Measurements from ENCODE around the gene EGFR.

Gene EGFR

DNA sequence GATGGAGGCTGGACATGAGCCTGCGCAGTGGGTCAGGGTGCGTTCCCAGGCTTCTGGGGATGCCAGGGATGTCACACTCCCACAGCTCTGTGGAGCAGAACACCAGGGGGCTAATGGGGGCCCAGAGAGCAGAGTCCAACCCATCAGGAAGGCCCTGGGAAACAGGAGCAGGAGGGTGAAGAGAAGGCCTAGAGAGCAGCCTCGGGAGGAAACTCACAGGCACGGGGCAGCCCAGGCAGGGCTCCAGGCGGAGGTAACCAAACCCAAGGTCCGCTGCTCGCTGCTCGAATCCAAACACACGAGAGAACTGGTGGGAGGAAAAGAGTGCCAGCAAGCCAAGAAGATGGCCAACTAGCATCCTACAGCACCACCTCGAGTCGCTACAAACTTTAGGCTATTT is 215.6 kb downstream of the EGFR start:
- DNase-seq, result no peak

DNA sequence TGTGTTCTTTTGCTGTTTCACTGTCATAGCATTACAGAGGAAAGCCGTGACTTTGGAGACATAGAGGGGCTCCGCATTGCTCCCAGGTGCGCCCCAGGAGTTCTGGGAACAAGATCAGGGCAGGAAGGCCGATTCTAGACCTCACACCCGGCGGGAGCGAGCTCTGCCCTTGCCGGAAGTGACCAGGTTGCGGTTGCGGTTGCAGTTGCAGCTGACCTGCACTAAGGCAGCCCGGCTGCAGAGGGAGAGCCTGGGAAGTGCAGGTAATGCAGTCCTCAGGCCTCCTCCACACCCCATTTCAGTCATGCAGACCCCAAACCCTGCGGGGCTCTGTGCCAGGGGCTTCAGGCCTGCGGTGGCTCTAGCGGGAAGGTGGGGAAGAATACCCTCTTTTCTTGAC is 216.3 kb downstream of the EGFR start:
- DNase-seq, result no peak

DNA sequence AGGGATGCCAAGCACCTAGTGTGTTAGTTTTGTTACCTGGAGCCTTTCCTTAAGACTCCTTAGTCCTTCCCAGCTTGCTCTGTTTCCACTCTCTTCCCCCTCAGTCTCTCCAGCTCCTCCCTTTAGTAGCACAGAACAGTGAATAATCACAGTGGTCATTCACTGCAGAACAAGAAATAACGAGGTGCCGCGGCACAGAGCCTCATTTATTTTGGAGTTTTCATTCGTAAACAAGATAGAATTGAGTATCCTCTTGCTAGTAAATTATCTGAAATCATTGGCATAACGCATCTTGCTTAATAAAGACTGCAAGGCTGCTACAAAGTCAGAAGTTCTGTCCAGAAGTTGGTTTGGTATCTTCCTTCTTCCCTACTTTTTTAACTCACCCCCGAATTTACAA is 217.0 kb downstream of the EGFR start:
- DNase-seq, result no peak

DNA sequence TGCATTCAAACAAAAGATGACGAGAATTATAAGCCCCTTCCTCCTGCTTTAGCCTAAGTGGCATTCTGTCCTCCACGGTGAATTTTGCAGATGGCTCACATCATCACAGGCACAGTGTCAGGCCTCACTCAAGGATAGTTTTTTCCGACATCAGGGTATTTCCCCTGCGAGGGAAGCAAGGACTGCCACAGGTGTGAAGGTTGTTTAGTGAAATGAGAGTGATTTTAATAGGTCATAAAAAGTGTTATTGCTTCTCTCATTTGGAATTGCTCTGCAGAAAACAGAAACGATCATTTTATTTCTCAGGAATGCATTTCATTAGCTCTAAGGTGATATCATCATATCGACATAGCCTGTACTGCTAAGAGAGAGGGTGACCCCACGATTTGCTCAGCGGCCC is 217.7 kb downstream of the EGFR start:
- DNase-seq, result no peak

DNA sequence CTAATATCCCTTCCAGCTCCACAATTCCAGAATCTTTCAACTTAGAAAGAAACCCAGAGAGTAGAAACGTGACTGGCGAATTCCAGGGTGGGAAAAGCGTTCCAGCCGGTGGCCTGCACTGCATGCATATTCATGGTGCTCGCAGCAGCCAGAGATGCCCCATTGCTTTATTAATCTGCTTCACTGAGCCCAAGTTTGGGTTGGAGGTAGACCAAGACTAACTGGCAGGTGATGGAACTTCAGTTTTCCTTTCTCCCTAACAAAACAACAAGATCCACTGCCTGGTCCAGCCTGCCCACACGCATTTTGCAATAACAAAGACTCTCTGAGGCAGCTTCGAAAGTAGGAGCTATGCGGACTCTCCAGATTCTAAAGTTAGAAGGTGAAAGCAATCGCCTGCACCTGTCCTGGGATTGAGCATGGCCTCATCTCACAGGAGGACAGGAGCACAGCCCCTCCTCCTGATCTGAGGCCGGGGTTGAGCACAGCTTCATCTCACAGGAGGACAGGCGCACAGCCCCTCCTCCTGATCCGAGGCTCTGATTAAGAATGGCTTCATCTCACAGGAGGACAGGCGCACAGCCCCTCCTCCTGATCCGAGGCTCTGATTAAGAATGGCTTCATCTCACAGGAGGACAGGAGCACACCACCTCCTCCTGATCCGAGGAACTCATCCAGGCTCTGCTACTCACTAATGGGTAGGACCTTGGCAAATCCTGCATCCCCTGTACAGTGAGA is 218.5 kb downstream of the EGFR start:
- DNase-seq, result no peak

DNA sequence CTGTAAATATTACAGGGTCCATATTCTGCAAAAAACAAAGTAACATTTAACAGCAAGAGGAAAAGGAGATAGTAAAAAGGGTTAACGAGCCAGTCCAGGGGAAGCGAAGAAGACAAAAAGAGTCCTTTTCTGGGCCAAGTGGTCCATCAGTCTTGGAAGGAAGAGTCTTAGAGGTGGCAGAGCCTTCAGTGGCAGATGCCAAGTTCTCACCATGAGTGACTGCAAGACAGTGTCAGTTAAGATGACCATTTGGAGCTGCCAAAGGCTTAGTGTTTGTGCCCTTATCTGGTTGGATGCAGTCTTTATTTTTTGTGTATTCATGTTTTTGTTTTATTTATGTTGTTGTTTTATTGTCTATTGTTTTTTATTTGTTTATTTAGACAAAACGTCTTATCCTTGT is 220.6 kb downstream of the EGFR start:
- no peak for DNase-seq

DNA sequence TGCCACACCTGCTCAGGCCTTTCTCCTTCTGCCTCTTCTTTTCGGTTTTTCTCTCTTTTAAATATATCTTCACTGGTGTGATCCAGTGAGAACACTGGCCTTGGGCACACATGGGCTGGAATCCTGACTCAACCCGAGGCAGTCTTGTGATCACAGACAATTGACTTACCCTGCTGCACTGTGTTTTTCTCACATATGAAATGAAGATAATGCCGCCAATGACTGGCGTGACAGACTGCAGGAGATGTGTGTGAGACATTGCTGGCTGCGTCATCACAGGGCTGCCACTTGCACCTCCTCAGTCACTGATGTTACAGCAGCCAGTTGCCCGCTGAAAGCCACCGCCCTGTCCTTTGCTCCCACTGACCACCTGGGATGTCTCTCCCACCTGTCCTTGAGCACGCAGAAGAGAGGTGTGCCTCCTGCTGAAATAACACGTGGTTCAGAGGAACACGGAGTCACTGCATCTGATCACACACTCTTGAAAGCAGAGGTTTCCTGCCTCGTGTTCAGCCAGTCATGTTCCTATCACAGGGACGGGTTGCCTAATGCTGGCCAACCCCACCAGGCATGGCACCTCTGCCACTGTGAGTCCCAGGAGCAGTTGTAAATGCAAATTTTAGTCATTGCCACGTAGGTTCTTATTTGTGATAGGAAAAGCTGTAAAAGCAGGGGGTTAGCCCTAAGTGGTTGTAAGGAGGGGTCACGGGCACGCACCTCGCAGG is 221.8 kb downstream of the EGFR start:
- no peak for DNase-seq

DNA sequence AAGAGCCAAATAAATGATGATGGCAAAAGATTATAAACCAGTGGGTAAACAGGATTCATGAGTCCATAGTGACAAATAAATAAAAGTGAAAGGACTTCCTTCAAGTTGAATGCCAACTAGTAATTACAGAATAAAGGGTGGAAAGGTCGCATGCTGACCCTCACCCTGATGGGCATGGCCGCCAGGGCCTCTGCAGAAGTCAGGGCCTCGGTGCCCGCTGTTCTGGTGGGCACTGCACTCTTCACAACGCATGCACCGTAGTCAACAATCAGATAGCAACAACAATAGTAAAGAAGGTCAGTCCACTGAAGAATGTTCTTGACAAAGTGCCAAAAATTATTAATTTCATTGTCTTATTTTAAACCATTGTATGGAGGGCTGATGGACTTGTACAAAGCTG is 223.1 kb downstream of the EGFR start:
- DNase-seq, result no peak

DNA sequence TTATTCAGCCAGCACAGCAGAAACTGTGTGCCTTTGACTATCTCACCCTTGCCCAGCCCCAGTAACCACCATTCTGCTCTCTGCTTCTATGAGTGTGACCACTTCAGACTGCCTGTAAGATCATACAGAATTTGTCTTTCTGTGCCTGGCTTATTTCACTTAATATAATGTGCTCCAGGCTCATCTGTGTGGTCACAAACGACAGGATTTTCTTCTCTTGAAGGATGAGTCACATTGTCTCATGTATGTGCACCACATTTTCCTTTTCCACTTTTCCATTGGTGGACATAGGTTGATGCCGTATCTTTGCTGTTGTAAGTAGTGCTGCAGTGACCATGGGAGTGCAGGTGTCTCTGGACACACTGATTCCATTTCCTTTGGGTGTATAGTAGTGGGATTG is 223.8 kb downstream of the EGFR start:
- DNase-seq, result no peak

DNA sequence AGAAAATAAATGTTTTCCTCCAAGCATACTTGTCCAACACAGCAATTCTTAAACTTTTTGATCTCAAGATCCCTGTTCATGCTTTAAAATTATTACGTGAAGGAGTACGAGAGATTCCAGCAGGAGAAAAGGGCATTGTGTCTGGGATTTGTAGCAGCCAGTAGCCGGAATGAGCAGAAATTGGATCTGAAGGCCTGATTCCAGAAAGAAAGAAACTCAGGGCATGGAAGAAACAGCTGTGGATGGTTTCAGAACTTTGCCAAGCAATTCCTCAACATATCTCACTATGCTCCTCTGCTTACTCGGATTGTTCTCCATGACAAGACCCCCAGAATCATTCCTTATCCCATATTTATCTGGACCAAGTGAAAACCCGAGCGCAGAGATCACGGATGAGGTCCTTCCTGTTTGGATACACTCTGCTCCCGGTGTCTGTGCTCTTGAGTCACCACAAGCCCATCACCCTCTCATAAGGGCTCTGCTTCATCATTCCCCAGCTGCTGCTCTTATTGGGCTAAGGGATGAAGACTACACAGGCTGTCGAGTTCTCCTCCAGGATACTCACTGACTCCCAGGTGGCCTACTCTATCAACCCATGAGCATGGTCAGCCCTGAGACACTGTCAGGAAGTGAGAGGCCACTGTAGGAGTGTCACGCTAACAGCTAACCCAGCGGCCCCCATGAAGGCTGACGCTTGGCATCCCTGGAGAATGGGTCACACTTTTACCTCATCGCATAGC is 225.4 kb downstream of the EGFR start:
- no peak for DNase-seq

DNA sequence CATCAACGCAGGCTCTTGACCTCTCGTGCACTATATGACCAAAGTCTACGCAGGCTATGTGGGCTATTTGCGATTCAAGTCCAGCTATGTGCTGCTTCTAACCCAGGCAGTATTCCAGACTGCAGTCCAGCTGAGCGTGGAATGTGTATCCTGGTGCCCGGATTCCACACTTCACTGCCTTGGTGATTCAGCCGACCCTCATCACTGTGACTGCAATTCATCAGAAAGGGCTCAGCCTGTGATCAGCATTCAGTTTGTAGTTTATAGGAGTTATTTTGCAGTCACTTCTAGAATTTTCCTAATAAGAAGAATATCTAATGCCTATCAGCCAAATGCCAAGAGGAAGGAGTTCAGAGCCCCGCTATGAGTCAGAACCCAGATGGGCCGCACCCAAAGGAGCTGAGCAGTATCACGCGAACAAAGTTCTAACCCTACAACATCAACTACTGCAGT is 226.5 kb downstream of the EGFR start:
- DNase-seq, result no peak

DNA sequence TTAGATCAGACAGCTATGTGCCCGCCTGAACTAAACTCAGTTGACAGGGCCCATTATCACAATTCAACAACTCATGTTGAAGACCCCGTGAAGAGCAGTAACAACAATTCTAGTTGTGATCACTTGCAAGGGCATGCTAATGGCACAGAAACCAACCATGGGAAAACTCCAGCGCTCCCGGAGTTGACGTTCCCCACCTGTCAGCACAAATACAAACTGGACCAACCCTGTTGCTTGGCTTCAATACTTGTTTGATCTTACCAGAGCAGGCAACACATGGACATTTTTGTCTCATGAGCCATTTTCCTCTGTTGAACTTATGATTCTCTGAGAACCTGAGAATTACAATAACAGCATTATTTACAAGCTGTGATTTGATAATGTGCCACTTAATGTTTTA is 227.4 kb downstream of the EGFR start:
- DNase-seq, result no peak

DNA sequence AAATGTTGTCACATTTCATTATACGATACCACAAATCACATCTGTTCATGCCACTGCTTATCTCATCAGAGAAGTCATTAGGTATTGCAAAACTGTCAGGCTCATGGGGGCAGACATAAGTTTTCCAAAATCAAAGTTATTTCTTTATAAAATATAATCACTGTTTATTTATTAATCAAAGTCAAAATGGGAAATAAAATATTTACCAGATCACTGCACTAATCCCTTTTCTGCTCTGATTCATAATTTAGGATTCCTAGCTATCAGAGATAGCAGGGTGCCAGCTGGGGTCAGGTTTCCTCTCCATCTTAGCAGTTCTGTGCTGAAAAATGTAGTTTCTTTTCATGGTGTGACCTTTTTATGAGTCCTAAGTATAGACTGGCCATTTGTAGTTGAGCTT is 228.6 kb downstream of the EGFR start:
- no peak for DNase-seq

DNA sequence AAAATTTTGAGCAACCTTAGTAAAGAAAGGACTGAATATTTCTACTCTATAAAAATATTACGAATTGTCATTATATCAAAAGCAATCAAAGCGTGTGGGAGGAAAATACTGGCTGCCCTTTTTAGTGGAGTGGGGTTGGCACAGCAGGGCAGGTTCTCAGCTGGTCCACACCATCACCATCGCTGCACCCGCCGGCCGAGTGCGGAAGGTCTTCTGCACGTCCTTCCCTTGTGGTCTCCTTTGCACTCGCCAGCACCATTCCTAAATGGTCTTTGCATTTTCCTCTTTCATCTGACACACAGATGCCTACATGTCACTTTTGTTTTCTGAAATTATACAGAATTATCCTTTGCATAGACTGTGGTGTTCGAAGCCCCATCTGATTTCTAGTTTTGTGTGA is 229.7 kb downstream of the EGFR start:
- DNase-seq, result no peak

DNA sequence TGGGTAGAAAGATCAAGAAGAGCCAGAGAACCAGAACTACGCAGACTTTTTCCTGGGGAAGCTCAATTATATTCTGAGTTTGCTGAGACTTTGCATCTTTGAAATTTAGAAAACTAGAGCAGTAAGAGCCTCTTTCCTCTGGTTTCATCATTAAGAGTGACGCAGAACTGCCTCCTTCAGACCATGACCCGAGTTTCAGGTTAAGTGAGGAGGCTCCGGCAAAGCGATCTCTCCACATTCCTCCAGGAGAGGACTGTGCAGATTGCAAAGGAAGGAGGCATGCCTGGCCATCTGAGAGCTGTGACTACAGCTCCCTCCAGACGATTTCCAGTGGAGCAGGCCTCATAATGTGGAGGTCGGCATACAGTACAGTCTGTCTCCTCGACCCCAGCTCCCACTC is 230.5 kb downstream of the EGFR start:
- no peak for DNase-seq

DNA sequence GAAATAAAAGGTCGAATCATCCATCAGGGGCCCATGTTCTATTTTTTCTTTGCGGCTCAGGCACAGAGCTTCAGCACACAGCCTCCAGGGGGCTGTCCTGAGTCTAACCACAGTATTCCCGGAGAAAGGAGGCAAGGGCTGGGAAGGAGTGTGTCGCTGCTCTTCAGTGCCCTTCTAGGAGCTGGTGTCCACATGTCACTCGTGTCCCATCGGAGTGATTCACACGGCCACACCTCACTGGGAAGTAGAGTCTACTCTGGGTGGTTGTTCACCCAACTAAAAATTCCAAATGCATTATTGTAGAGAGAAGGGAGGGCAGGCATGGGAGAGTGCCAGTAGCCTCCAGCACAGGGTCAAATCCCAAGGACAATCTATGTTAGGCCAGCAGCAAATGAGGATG is 231.5 kb downstream of the EGFR start:
- no peak for DNase-seq

DNA sequence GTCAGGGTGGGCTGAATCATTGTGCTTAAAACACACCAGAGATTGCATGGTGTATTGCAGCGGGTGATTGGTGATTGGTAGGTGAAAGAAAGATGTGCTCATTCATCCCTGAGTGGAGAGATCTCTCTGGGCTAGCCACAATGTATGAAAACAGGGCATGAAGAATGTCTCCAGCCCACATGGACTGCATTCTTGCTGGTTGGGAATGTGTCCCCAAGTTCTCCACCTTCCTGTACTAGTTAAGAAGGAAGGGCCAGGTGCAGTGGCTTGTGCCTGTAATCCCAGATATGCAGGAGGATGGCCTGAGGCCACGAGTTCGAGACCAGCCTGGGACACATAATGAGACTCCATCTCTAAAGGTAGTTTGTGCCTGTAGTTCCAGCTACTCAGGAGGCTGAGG is 232.5 kb downstream of the EGFR start:
- DNase-seq, result no peak

DNA sequence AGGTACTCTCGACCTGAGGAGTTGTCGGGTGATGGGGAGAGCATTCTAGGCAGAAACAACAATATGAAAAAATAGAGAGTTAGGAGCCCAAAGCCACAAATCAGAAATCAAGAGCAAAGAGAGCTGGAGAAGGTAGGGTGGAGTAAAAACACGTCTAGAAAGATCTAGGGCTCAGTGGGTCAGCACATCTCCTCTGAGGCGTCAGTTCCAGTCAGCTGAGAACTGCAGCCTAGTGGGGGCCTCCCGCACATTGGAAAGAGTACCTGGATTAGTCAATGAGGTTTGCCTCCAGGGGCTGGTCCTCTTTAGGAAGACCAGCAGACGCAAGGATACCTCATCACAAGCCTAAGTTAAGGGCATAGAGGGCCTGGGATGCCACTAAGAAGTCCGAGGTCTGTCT is 233.1 kb downstream of the EGFR start:
- DNase-seq, result no peak

DNA sequence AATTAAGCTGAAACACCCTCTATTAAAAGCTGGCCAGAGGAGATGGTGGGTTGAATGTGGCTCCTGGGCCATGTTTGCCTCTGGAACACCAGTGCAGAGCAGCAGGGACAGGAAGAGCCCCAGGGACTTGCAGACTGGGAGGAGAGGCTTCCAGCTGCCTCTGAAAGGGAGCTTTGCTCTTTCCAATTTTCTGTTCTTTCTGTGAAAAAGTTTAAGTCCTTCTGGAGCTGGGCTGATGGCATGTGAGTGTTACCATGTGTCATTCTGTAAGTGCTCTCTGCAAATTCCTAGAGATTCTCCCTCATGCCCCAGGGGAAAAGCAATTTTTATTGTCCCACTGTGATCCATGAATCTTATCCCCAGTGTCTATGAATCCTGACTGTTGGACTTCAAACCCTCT is 233.6 kb downstream of the EGFR start:
- no peak for DNase-seq

DNA sequence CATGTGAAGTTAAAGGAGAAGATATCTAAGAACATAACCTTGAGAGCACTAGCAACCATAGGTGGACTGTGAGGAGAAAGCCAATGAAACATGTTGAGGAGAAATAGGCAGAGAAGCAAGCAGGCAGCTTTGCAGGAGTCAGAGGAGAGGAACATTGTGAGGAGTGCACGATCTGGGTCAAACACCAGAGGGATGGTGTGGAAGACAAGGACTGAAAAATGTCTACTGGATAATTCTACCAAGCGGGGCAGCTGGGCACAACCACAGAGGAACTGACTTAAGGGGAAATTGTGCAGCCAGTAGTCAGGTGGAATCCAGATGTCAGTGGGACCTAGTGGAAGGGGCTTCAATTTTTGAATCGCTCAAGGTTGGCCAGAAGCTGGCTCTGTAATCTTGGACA is 234.4 kb downstream of the EGFR start:
- no peak for DNase-seq

DNA sequence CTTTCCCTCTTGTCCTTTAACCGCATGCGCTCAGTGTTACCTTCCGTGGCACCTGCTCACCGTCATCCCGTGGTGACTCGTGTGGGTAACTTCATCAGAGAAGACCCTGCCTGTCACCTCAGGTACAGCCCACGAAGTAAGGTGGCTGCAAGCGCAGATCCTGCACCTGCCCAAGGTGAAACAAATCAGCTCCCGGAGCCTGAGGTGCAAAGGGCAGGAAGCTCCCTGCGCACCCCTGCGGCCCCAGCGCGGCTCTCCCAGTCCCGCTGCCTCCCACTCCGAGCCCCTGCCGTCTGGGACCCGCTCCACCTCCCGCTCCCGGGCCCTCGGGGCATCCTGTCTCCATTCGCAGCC is 235.4 kb downstream of the EGFR start:
- no peak for DNase-seq

DNA sequence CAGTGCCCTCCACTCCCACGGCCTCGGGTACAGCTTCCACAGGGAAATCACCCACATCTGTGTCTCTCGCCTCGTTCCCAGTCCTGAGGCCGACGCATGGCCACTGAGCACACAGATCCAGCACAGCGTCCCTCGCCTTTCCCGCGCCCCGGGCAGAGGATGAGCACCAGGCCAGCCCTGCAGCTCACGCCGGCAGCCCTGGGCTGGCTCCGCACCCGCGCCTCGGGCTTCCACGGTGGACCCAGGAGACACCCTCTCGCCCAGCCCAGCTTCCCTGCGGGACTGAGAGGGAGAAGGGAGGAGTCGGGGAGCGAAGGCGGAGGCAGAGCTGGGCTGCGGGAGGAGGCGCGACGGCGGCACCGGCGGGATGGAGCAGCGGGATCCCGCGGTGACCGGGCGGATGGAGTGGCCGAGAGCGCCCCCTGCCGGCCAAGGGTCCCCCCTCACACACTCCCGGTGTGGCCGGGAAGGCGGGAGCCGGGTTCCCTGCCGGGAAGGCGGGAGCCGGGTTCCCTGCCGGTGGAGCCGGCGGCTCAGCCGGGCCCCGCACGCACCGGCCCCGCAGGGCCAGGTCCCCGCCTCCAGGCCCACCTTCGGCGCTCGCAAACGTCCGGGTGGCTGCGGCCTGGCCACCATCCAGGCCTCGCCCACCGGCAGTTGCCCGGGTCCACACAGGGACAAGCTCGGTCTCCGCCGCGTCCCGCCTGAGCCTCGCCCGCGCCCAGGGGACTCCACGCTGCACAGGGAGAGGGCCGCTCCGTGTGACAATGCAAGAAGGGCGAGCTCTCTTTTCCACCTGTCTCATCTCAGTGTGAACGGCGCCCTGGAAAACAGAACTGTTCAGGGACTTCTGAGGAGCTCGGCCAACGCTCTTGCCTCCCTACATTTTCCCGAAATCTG is 236.0 kb downstream of the EGFR start:
- DNase-seq, result peak; percentile 79 to 83

Measured in activated CD4-positive, alpha-beta T cell treated with anti-CD3 and anti-CD28 coated beads, Interleukin-2, amount 50 U/mL, for 48 hours (primary cell).